ENCODE results near the gene ANXA8L1.
"Not testable (repeated sequence)": the region's sequence is repeated elsewhere in the genome, so short reads cannot be mapped to it uniquely, and the experiment has no call there.

Gene ANXA8L1

DNA sequence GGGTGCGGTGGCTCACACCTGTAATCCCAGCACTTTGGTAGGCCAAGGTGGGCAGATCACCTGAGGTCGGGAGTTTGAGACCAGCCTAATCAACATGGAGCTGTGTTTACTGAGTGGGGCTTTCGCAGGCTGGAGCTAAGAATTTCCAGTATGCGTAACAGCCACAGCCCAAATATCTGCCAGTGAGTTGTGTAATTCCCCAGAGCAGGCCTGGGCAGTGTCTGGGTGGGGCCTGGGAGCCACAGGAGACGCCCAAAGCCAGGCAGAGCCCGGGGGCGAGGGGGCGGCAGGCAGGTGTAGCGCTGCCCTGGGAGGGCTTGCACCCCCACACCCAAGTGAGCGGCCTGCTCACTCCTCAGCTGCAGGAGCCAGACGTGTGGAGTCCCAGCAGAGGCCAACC is at the start of gene ANXA8L1:
Gene ANXA8L1, plus strand, starts transcription at position 371 of the 400 bp plus-strand sequence. CDS start 76 bp downstream, outside the sequence.
- DNase-seq, result not testable (repeated sequence)

- peak; percentile 36 for DNase-seq
These were observed 49.5 kb upstream of the ANXA8L1 start for GRCh38 chr10:46326066-46326465.

- no peak for DNase-seq
These were observed 48.6 kb upstream of the ANXA8L1 start for GRCh38 chr10:46326971-46327370.

DNA sequence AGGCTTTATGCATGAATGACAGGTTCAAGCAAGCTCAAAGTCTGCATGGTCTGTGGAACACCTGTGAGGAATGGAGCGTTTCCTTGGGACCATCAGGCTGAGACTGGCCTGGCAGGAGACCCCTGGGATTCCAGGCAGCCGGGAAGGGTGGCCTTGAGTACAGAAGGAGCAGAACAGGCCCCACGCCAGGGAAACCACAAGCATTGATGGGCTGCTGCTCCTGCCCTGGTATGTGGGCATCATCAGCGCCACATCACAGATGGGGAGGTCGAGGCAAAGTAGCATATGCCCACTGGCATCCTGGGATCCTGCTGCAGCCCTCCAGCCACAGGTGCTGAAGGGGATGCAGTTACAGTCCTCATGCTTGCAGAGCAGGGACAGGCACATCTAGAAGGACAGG is 47.9 kb upstream of the ANXA8L1 start:
- no peak for DNase-seq

GRCh38 chr10:46328853-46329689 is 46.5 kb upstream of the ANXA8L1 start:
- no peak for DNase-seq

DNA sequence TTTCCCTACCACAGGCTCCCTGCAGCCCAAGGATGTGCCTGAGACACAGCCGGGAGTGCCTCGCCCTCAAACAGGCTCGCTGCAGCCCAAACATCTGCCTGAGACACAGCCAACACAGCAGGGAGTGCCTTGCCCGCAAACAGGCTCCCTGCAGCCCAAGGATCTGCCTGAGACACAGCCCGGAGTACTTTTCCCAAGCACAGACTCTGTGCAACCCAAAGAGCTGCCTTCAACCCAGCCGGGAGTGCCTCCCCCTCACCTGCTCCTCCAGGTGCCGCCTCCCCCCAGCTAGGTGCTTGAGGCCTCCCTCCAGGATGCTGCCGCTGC is 45.9 kb upstream of the ANXA8L1 start:
- DNase-seq, result no peak

DNA sequence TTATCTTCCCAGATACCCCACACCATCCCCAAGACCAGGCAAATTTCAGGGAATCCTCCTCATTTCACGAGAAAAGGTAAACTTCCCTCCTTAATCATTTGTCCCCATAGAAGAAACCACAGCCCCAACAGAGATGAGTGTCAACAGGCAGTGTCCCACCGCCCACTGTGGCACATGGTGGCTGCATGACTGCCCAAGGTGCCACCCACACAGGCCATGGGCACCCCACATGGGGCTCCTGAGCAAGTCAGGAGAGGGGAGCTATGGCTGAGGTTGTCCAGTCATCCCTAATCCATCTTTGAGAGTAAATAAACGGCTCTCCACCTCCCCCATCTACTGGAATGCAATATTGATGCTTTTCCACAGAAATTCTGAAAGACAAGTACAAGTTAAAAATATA is 44.7 kb upstream of the ANXA8L1 start:
- DNase-seq, result no peak

DNA sequence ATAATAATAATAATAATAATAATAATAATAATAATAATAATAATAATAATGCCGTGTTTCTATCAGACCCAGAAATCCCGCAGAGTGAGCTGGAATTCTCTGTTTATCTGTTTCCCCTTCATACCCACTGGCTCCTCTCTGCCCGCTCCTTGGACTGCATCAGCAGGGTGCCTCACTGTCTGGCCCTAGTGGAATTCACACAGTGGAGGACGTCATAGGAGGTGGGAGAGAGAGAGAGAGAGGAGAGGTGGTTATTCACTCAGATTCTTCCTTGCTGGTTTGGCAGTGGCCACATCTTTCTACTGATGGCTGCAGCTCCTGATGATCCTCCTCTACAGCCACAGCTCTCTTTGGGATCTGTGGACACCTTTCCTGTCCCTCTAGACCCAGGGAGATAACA is 10.1 kb upstream of the ANXA8L1 start:
- peak; percentile 3 for DNase-seq

DNA sequence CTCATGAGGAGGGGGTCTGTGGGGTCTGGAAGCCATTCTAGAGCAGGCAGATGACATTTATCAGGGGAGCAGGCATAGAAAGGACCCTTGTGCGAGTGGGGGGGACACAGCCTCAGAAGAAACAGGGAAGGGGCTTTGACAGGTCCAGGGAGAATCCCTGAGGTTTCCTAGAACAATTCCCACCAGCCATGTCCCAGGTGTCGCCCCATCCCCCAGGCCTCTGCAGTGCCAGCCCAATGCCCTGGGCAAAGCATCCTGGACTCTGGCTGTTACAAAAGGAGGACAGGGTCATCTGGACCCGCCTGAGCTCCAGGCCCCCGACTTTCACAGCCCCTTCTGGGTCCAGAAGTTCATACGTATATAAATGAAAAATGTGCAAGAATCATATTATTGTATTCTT is 8.4 kb upstream of the ANXA8L1 start:
- not testable (repeated sequence) for DNase-seq

DNA sequence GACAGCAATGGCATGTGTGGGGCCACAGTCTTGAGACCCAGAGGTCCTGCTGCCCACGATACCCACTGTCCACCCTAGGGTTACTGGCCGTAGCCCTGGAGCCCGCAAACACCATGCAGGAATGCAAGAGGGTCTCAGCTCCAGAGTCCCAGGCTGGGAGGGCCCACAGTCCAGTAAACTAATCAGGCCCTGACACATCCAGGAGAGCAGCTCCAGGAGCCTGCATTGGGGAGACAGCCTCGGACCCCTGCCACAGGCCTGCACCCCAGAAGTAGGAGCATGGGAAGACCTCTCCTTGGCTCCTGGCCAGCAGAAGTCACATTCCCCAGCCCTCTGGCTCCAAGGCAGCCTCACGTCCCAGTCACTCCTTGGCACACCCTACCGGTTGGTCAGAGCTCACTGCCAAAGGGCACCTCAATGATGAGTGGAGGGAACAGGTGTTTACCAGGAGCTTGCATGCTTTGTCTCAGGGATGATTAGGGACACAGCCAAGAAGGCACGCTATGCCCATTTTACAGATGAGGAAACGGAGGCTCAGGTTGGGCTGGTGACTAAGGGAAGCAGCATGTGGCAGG is 7.8 kb upstream of the ANXA8L1 start:
- DNase-seq, result not testable (repeated sequence)

- DNase-seq, result not testable (repeated sequence)
These were observed 6.6 kb upstream of the ANXA8L1 start for GRCh38 chr10:46368956-46369355.

- not testable (repeated sequence) for DNase-seq
These were observed 1.2 kb upstream of the ANXA8L1 start for GRCh38 chr10:46374410-46374809.

GRCh38 chr10:46377022-46377421 is 1.4 kb downstream of the ANXA8L1 start:
- DNase-seq, result not testable (repeated sequence)

GRCh38 chr10:46377651-46378050 is 2.1 kb downstream of the ANXA8L1 start:
- DNase-seq, result not testable (repeated sequence)

- not testable (repeated sequence) for DNase-seq
These were observed 2.5 kb downstream of the ANXA8L1 start for GRCh38 chr10:46378108-46378507.

DNA sequence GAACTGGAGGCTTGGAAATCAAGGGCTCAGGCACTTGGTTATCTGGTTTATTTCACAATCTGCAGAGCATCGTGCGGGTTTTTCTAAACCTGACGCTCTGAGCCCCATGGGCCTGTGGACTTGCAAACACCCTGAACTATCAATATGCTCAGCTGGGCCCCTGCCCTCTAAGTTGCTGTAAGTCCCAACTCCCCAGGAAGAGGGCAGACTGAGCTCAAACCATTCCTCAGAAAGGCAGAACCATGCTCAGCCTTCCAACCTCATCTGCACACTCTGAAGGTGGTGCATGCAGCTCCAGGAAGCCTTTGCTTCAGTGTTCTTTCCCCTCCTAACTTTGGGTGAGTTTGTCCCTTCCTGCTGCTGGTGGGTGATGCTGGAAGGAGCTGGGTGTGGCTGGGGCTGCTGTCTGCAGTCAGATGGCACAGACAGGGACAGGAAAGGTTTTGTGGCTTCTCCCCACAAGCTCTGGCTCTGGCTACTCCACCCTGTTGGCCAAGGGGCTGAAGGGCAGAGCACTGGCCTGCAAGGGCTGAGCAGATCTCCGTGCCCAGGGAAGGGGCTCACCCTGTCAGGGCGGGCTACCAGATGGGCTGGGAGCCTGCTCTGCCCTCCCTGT is 3.8 kb downstream of the ANXA8L1 start:
- not testable (repeated sequence) for DNase-seq

- not testable (repeated sequence) for DNase-seq
These were observed 10.3 kb downstream of the ANXA8L1 start for GRCh38 chr10:46385858-46386257.

- DNase-seq, result not testable (repeated sequence)
These were observed 11.1 kb downstream of the ANXA8L1 start for GRCh38 chr10:46386694-46387093.

- DNase-seq, result not testable (repeated sequence)
These were observed 11.8 kb downstream of the ANXA8L1 start for GRCh38 chr10:46387309-46387902.

DNA sequence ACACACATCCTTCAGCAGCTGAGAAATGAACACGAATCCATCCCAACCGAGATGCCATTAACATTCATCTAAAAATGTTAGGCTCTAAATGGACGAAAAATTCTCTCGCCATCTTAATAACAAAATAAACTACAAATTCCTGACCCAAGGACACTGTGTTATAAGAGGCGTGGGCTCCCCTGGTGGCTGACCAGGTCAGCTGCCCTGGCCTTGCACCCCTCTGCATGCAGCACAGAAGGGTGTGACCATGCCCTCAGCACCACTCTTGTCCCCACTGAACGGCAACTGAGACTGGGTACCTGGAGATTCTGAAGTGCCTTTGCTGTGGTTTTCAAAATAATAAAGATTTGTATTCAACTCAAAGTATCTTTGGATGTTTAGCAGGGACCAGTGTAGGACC is 15.8 kb downstream of the ANXA8L1 start:
- DNase-seq, result not testable (repeated sequence)

DNA sequence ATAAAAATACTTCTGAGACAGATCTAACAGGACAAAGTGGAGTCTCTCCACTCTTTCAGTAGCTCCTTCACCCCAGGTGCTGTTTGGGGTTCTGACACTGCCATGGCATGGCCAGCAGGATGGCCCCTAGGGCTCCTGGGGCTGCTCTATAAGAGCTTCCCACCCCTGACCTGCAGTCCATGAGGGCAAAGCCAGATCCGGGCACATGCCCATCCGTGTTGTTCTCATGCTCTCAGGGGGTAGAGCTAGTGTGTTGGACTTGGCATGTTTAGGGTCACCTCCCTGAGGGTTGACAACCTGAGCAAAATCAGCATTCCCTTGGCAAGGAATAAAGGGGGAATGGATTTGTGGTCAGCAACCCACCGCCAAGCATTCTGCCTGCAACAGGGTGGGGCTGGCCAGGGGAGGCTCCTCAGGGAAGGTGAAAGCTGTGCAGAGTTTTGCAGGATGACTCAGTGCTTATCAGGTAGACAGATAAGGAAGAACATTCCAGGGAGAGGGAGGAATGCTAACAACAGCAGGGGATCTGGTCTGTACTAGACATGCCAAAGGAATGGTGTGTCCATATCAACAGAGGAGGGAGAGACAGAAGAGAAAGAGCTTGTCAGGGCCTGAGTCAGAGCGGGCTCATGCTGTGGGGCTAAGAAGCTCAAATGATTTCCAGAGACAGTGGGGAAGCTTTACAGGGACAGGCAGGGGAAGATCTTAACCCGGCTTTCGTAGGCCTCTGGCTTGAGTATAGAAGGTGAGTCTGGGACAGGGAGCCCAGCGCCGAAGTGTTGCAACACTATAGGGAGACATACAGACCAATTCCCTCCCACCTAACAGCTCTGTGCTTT is 21.1 kb downstream of the ANXA8L1 start:
- DNase-seq, result peak; percentile 82

GRCh38 chr10:46397767-46398166 is 22.2 kb downstream of the ANXA8L1 start:
- peak; percentile 1 for DNase-seq

All from NCI-H226 (cell line).